OCI-LY7 (cell line): ENCODE measurements around the gene EVA1B. TPM values are rescaled to one million over a fixed set of nuclear protein-coding genes. Genes with fewer than 3 reads are reported as not detected.

Source experiments
- BruUV-seq: library from RNA; stranded (reverse); fragments of 400-500 nt; replicated peaks from 2 replicates; lab custom pipeline; 2021; lab: Mats Ljungman, UMichigan
- CTCF ChIA-PET: fragments of 300-600 bp; sonication (Branson Sonifier 250); formaldehyde crosslinking; loops from one replicate; lab custom pipeline; 2022; ENCODE audit warnings: antibody characterized with exemption; ENCODE audit not compliant: unreplicated experiment; lab: Charles Lee
- POLR2A ChIA-PET: fragments of 300-600 bp; sonication (Branson Sonifier 250); formaldehyde crosslinking; loops from one replicate; lab custom pipeline; 2022; ENCODE audit warnings: antibody characterized with exemption; lab: Charles Lee
- DNase-seq: peaks from one replicate; pipeline ENCODE4 v3.0.0-alpha.2; 2015; ENCODE audit warnings: low spot score
- H2AFZ ChIP-seq: fragments of 200-600 bp; sonication (generic), shearing (Covaris generic); 2 replicates; pipeline ENCODE4 v1.6.1; 2014; ENCODE audit warnings: mild to moderate bottlenecking, antibody characterized with exemption, low read length, moderate library complexity
- H3K27ac ChIP-seq: fragments of 200-600 bp; sonication (generic); 2 replicates; pipeline ENCODE4 v1.5.1; 2014; ENCODE audit warnings: mixed run types, low read depth, mild to moderate bottlenecking, moderate library complexity, low read length, inconsistent platforms; ENCODE audit not compliant: poor library complexity, severe bottlenecking
- H3K36me3 ChIP-seq: fragments of 200-600 bp; sonication (generic); 2 replicates; pipeline ENCODE4 v1.6.1; 2014; ENCODE audit warnings: mild to moderate bottlenecking, antibody characterized with exemption, low read length, moderate library complexity, mixed read lengths; ENCODE audit not compliant: insufficient read depth
- H3K4me1 ChIP-seq: fragments of 200-600 bp; sonication (generic); 2 replicates; pipeline ENCODE4 v1.5.1; 2014; ENCODE audit warnings: mild to moderate bottlenecking, low read length; ENCODE audit not compliant: insufficient read depth, poor library complexity, severe bottlenecking
- H3K4me2 ChIP-seq: fragments of 200-600 bp; sonication (generic); 2 replicates; pipeline ENCODE4 v1.6.1; 2014; ENCODE audit warnings: mild to moderate bottlenecking, low read length
- H3K4me3 ChIP-seq: fragments of 200-600 bp; sonication (generic); 2 replicates; pipeline ENCODE4 v1.5.1; 2014; ENCODE audit warnings: mild to moderate bottlenecking, low read depth, low read length; ENCODE audit not compliant: poor library complexity, severe bottlenecking
- H3K79me2 ChIP-seq: fragments of 200-600 bp; sonication (generic); 2 replicates; pipeline ENCODE4 v1.6.1; 2016; ENCODE audit warnings: low read depth, mild to moderate bottlenecking, low read length, moderate library complexity, mixed read lengths; ENCODE audit not compliant: insufficient read depth
- H3K9me2 ChIP-seq: fragments of 200-600 bp; sonication (generic); 2 replicates; pipeline ENCODE4 v1.6.1; 2016; ENCODE audit warnings: mild to moderate bottlenecking, low read length, mixed read lengths; ENCODE audit not compliant: insufficient read depth
- H3K9me3 ChIP-seq: fragments of 200-600 bp; sonication (generic); 2 replicates; pipeline ENCODE4 v1.6.1; 2014; ENCODE audit warnings: mild to moderate bottlenecking, mixed run types, low read length, mixed read lengths
- H4K20me1 ChIP-seq: fragments of 200-600 bp; sonication (generic); 2 replicates; pipeline ENCODE4 v1.6.1; 2014; ENCODE audit warnings: mild to moderate bottlenecking, antibody characterized with exemption, low read length, moderate library complexity, mixed read lengths; ENCODE audit not compliant: insufficient read depth
- EZH2phosphoT487 ChIP-seq: fragments of 200-600 bp; sonication (generic); IDR thresholded peaks from 2 replicates; pipeline ENCODE4 v1.6.1; 2018; ENCODE audit warnings: low read depth, borderline replicate concordance, mild to moderate bottlenecking, mixed run types, antibody characterized with exemption, low read length, moderate library complexity, mixed read lengths
- intact Hi-C: fragments of 100-400 bp; cut with micrococcal nuclease; formaldehyde crosslinking; loops from one replicate; pipeline ENCODE4 v1.10.0; 2022; ENCODE audit not compliant: unreplicated experiment
- total RNA-seq, 2 experiments: library from RNA; depleted of rRNA in 1 of 2; stranded (reverse); fragments of >200 nt in 1 of 2; shearing (Covaris generic) in 1 of 2; gene quantifications; 2 replicates each; pipeline ENCODE4 v1.2.3, GENCODE V29; 2014 to 2022
- TF ChIP-seq, protein P1 (sequence below): fragments of 200-600 bp; sonication (generic); conservative IDR thresholded peaks from 2 replicates; pipeline ENCODE4 v1.5.1; 2014; ENCODE audit warnings: mild to moderate bottlenecking, antibody characterized with exemption, low read length, moderate library complexity, mixed read lengths

The EVA1B gene
- total RNA-seq, 2 experiments from 2014 or later, result 0.84 to 2.0 TPM

GRCh38 chr1:36274201-36274600 lies 49.2 kb downstream of the EVA1B start:
- Histone ChIP-seq H3K27ac (no peak overlapping the region), H3K4me1 (no peaks in the 10 kb centered on the region), H3K9me2 (no peaks in the 10 kb centered on the region), H3K79me2 (peaks cover 41% of the 10 kb centered on the region; the same call in 1 of the 2 replicates), H3K4me2 (no peak overlapping the region), H3K4me3 (no peak overlapping the region), H3K36me3 (peaks cover 62% of the 10 kb centered on the region), H3K9me3 (no peaks in the 10 kb centered on the region), H2AFZ (no peak overlapping the region), H4K20me1 (no peaks in the 10 kb centered on the region)
- CTCF ChIA-PET, result no interaction called here
- POLR2A ChIA-PET, result interaction anchor here (0.6 to 0.8 kb wide), 2 partner anchors 17 to 505 kb away, joined by 3 to 11 read pairs; no protein-coding TSS in a partner anchor
- no peak for DNase-seq
- no TSS peak for BruUV-seq
- TF ChIP-seq, protein P1, sequence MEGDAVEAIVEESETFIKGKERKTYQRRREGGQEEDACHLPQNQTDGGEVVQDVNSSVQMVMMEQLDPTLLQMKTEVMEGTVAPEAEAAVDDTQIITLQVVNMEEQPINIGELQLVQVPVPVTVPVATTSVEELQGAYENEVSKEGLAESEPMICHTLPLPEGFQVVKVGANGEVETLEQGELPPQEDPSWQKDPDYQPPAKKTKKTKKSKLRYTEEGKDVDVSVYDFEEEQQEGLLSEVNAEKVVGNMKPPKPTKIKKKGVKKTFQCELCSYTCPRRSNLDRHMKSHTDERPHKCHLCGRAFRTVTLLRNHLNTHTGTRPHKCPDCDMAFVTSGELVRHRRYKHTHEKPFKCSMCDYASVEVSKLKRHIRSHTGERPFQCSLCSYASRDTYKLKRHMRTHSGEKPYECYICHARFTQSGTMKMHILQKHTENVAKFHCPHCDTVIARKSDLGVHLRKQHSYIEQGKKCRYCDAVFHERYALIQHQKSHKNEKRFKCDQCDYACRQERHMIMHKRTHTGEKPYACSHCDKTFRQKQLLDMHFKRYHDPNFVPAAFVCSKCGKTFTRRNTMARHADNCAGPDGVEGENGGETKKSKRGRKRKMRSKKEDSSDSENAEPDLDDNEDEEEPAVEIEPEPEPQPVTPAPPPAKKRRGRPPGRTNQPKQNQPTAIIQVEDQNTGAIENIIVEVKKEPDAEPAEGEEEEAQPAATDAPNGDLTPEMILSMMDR, result no peak
- no peak for TF ChIP-seq EZH2phosphoT487
- intact Hi-C loops, result no loop called here

- POLR2A ChIA-PET, result no interaction called here
- intact Hi-C loops, result no loop called here
- TF ChIP-seq, protein P1, result no peak
- TF ChIP-seq EZH2phosphoT487, result no peak
- BruUV-seq, result TSS peak; percentile 56
- Histone ChIP-seq H3K79me2 (peaks cover 40% of the 10 kb centered on the region; the same call in 1 of the 2 replicates), H3K4me1 (no peaks in the 10 kb centered on the region), H3K36me3 (peaks cover 74% of the 10 kb centered on the region), H2AFZ (no peak overlapping the region), H3K9me3 (no peaks in the 10 kb centered on the region), H3K27ac (no peak overlapping the region), H3K4me2 (no peak overlapping the region), H4K20me1 (no peaks in the 10 kb centered on the region), H3K9me2 (no peaks in the 10 kb centered on the region), H3K4me3 (no peak overlapping the region)
- CTCF ChIA-PET, result no interaction called here
- no peak for DNase-seq
Measured at GRCh38 chr1:36273024-36273423, 50.4 kb downstream of the EVA1B start.

Other genes with a start within 250 kb of the EVA1B start
- gene TEKT2, start 239.6 kb downstream of the EVA1B start, total RNA-seq (2014; rRNA removed; shearing (Covaris generic)), result 0.10 TPM in 1 of 2 replicates, not detected in the other
- not detected in 2 replicates for gene TEKT2, start 239.6 kb downstream of the EVA1B start, total RNA-seq (2022)
- gene ADPRS, start 234.8 kb downstream of the EVA1B start, total RNA-seq (2014; rRNA removed; shearing (Covaris generic)), result 42.3 and 44.3 TPM in 2 replicates
- 27.6 and 29.3 TPM in 2 replicates for gene ADPRS, start 234.8 kb downstream of the EVA1B start, total RNA-seq (2022)
- not detected in 2 replicates for gene COL8A2, start 198.4 kb downstream of the EVA1B start, total RNA-seq (2014; rRNA removed; shearing (Covaris generic))
- gene COL8A2, start 198.4 kb downstream of the EVA1B start, total RNA-seq (2022), result not detected in 2 replicates
- 50.3 and 71.0 TPM in 2 replicates for gene TRAPPC3, start 174.2 kb downstream of the EVA1B start, total RNA-seq (2014; rRNA removed; shearing (Covaris generic))
- gene TRAPPC3, start 174.2 kb downstream of the EVA1B start, total RNA-seq (2022), result 55.4 and 60.4 TPM in 2 replicates
- 55.1 and 61.2 TPM in 2 replicates for gene MAP7D1, start 167.5 kb downstream of the EVA1B start, total RNA-seq (2014; rRNA removed; shearing (Covaris generic))
- 94.7 and 101 TPM in 2 replicates for gene MAP7D1, start 167.5 kb downstream of the EVA1B start, total RNA-seq (2022)
- gene THRAP3, start 99.2 kb downstream of the EVA1B start, total RNA-seq (2014; rRNA removed; shearing (Covaris generic)), result 76.1 and 98.7 TPM in 2 replicates
- 131 and 132 TPM in 2 replicates for gene THRAP3, start 99.2 kb downstream of the EVA1B start, total RNA-seq (2022)
- 15.2 and 16.4 TPM in 2 replicates for gene SH3D21, start 17.3 kb downstream of the EVA1B start, total RNA-seq (2014; rRNA removed; shearing (Covaris generic))
- gene SH3D21, start 17.3 kb downstream of the EVA1B start, total RNA-seq (2022), result 10.6 and 16.7 TPM in 2 replicates
- 41.9 and 43.8 TPM in 2 replicates for gene STK40, start 62.3 kb upstream of the EVA1B start, total RNA-seq (2014; rRNA removed; shearing (Covaris generic))
- gene STK40, start 62.3 kb upstream of the EVA1B start, total RNA-seq (2022), result 81.9 and 83.9 TPM in 2 replicates
- gene LSM10, start 74.3 kb upstream of the EVA1B start, total RNA-seq (2014; rRNA removed; shearing (Covaris generic)), result 42.3 and 43.2 TPM in 2 replicates
- 132 and 133 TPM in 2 replicates for gene LSM10, start 74.3 kb upstream of the EVA1B start, total RNA-seq (2022)
- 0.82 and 1.4 TPM in 2 replicates for gene OSCP1, start 126.8 kb upstream of the EVA1B start, total RNA-seq (2014; rRNA removed; shearing (Covaris generic))
- 2.0 and 3.5 TPM in 2 replicates for gene OSCP1, start 126.8 kb upstream of the EVA1B start, total RNA-seq (2022)
- 112 and 114 TPM in 2 replicates for gene MRPS15, start 140.7 kb upstream of the EVA1B start, total RNA-seq (2014; rRNA removed; shearing (Covaris generic))
- 116 and 119 TPM in 2 replicates for gene MRPS15, start 140.7 kb upstream of the EVA1B start, total RNA-seq (2022)
- not detected in 2 replicates for gene CSF3R, start 159.3 kb upstream of the EVA1B start, total RNA-seq (2014; rRNA removed; shearing (Covaris generic))
- gene CSF3R, start 159.3 kb upstream of the EVA1B start, total RNA-seq (2022), result not detected in 2 replicates